HPDE6-E6E7 (cell line): ENCODE data around the gene POLR3K.
A peak's percentile ranks its signal among the peaks of the same experiment; 100 is the strongest.

ENCODE experiments used
- DNase-seq: peaks from one replicate; pipeline ENCODE4 v3.0.0; 2011; ENCODE audit warnings: missing footprints; ENCODE audit errors: extremely low spot score

The POLR3K gene

GRCh38 chr16:78444-79150 is 25.2 kb upstream of the POLR3K start:
- DNase-seq = no peak

GRCh38 chr16:77807-78443 is 24.5 kb upstream of the POLR3K start, which contains the start of gene MPG:
Gene MPG (plus strand): TSS chr16:78225. CDS start chr16:78310, 85 bp downstream.
- DNase-seq = peak; percentile 83

- DNase-seq = peak; percentile 39
Measured at GRCh38 chr16:77273-77806, 23.9 kb upstream of the POLR3K start.

GRCh38 chr16:76535-77272 is 23.3 kb upstream of the POLR3K start:
- peak; percentile 42 for DNase-seq

- DNase-seq = no peak
Measured at GRCh38 chr16:75580-76501, 22.4 kb upstream of the POLR3K start.

- no peak for DNase-seq
Measured at GRCh38 chr16:74747-75334, 21.4 kb upstream of the POLR3K start.

GRCh38 chr16:74051-74746 is 20.8 kb upstream of the POLR3K start:
- DNase-seq = no peak

GRCh38 chr16:72561-73548 is 19.4 kb upstream of the POLR3K start, which contains the start of gene RHBDF1:
Gene RHBDF1 (minus strand): TSS chr16:72631. CDS start chr16:65015, 7,616 bp downstream.
- no peak for DNase-seq

GRCh38 chr16:71540-72401 is 18.4 kb upstream of the POLR3K start:
- peak; percentile 89 for DNase-seq

GRCh38 chr16:71210-71539 is 17.8 kb upstream of the POLR3K start:
- DNase-seq = no peak

GRCh38 chr16:69181-69580 is 15.8 kb upstream of the POLR3K start:
- DNase-seq = no peak

GRCh38 chr16:67884-68789 is 14.7 kb upstream of the POLR3K start:
- DNase-seq = no peak

- no peak for DNase-seq
Measured at GRCh38 chr16:67183-67791, 13.9 kb upstream of the POLR3K start.

- no peak for DNase-seq
Measured at GRCh38 chr16:66309-67182, 13.1 kb upstream of the POLR3K start.

GRCh38 chr16:65745-66144 is 12.3 kb upstream of the POLR3K start:
- DNase-seq = peak; percentile 84

- no peak for DNase-seq
Measured at GRCh38 chr16:64914-65255, 11.5 kb upstream of the POLR3K start.
